ENCODE measurements around the gene STK17A. TPM values are rescaled to one million over a fixed set of nuclear protein-coding genes. Genes with fewer than 3 reads are reported as not detected.

The STK17A gene
- total RNA-seq, 1 experiment from 2014 or later = 170 TPM

DNA sequence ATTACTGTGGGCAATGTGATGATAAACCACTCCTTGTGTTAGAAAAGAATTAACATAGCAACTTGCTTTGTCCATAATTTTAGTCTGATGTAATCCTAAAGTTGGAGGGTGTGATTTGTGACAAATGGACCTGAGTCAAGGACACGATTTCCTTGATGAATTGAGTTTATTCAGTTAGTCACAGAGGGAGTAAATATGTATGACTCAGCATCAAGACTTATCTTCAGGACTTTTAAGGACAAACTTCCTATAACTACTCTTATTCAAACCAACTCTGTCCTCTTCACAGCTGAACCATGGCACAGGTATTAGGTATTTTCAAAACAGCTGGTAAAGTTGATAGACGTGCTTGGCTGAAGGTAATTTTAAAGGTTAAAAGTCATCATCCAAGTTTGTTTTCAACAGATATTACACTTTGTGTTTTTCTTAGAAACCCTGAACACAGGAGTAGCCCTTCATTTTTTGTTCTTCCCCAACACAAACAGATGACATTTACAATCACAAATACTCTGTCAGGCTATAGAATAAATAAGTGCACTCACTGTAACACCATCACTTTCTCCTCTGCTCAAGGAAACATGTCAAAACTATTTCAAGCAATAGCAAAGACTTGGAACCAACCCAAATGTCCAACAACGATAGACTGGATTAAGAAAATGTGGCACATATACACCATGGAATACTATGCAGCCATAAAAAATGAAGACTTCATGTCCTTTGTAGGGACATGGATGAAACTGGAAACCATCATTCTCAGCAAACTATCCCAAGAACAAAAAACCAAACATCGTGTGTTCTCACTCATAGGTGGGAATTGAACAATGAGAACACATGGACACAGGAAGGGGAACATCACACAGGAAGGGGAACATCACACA, 91.9 kb downstream of the STK17A start:
- no peak for DNase-seq (ENCODE audit: low spot score)
- in situ Hi-C loops (cut with HindIII; ENCODE audit: low sequenced_read_pairs) = no loop called here

Other genes starting within 250 kb of the STK17A start
- 135 and 184 TPM in 2 replicates for gene COA1, start 146.4 kb downstream of the STK17A start, total RNA-seq (2014; rRNA removed; shearing (Covaris generic))
- 145 and 190 TPM in 2 replicates for gene BLVRA, start 175.6 kb downstream of the STK17A start, total RNA-seq (2014; rRNA removed; shearing (Covaris generic))

Measured in G401 (cell line).